Measurements from ENCODE around the gene RNF5.

- TF ChIP-seq, protein P1, sequence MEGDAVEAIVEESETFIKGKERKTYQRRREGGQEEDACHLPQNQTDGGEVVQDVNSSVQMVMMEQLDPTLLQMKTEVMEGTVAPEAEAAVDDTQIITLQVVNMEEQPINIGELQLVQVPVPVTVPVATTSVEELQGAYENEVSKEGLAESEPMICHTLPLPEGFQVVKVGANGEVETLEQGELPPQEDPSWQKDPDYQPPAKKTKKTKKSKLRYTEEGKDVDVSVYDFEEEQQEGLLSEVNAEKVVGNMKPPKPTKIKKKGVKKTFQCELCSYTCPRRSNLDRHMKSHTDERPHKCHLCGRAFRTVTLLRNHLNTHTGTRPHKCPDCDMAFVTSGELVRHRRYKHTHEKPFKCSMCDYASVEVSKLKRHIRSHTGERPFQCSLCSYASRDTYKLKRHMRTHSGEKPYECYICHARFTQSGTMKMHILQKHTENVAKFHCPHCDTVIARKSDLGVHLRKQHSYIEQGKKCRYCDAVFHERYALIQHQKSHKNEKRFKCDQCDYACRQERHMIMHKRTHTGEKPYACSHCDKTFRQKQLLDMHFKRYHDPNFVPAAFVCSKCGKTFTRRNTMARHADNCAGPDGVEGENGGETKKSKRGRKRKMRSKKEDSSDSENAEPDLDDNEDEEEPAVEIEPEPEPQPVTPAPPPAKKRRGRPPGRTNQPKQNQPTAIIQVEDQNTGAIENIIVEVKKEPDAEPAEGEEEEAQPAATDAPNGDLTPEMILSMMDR (IDR thresholded peaks at IDR 0.05): no peak
- TF ChIP-seq POLR2AphosphoS5 (IDR thresholded peaks at IDR 0.05): no peak
Measured at GRCh38 chr6:32210191-32210601, 32.0 kb downstream of the RNF5 start.
